Measurements from ENCODE around the gene DYRK4.

Gene DYRK4

DNA sequence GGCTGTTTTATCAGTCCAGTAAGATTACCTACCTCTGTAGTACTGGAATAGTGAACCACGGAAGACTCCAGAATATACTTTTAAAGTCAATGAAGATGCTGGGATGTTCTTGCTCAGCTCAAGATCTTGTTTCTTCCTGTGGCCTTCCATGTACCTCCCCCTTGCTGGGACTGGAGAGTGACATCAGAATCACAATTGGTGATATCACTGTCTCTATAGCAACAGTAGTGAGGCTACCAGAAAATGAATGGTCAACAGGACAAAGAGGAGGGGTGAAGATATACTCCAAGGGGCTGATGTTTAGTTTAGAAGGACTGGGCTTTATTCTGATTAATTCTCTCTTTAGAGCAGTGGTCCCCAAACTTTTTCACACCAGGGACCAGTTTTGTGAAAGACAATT, 83.0 kb downstream of the DYRK4 start:
- TF ChIP-seq, protein P1, sequence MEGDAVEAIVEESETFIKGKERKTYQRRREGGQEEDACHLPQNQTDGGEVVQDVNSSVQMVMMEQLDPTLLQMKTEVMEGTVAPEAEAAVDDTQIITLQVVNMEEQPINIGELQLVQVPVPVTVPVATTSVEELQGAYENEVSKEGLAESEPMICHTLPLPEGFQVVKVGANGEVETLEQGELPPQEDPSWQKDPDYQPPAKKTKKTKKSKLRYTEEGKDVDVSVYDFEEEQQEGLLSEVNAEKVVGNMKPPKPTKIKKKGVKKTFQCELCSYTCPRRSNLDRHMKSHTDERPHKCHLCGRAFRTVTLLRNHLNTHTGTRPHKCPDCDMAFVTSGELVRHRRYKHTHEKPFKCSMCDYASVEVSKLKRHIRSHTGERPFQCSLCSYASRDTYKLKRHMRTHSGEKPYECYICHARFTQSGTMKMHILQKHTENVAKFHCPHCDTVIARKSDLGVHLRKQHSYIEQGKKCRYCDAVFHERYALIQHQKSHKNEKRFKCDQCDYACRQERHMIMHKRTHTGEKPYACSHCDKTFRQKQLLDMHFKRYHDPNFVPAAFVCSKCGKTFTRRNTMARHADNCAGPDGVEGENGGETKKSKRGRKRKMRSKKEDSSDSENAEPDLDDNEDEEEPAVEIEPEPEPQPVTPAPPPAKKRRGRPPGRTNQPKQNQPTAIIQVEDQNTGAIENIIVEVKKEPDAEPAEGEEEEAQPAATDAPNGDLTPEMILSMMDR (IDR thresholded peaks at IDR 0.05; ENCODE audit: unreplicated experiment in 3 of 3): no peak
- Mint-ChIP-seq H3K27me3 (ENCODE audit: low read depth) (no peaks in the 10 kb centered on the region), H3K27ac (peak overlapping the region in 1 of 3 experiments; percentile 31), H3K36me3 (ENCODE audit: low read depth) (no peaks in the 10 kb centered on the region), H3K4me3 (peak overlapping the region in 2 of 3 experiments; percentile 17 to 37), H3K9me3 (no peaks in the 10 kb centered on the region), H3K4me1 (peaks cover 19% of the 10 kb centered on the region)

- peaks cover 39% of the 10 kb centered on the region for H3K4me1 Mint-ChIP-seq
- no peaks in the 10 kb centered on the region for H3K27me3 Mint-ChIP-seq (ENCODE audit: low read depth)
- H3K36me3 Mint-ChIP-seq (ENCODE audit: low read depth): no peaks in the 10 kb centered on the region
- peak overlapping the region; percentile 95 to 98 (median 97) for H3K4me3 Mint-ChIP-seq
- peak overlapping the region; percentile 97 to 99 (median 99) for H3K27ac Mint-ChIP-seq
- TF ChIP-seq, protein P1 (IDR thresholded peaks at IDR 0.05; ENCODE audit: unreplicated experiment in 3 of 3): no peak
- no peaks in the 10 kb centered on the region for H3K9me3 Mint-ChIP-seq
Observed at GRCh38 chr12:4648104-4648500, 86.1 kb downstream of the DYRK4 start.

GRCh38 chr12:4648501-4649357, 86.7 kb downstream of the DYRK4 start, which contains the start of the genes AKAP3 and NDUFA9:
AKAP3 (minus strand) TSS chr12:4649051; CDS start chr12:4638196, 10,855 bp downstream.
NDUFA9 (plus strand) TSS chr12:4649114; CDS start chr12:4649127, 13 bp downstream.
- H3K4me3 Mint-ChIP-seq: peak within 1 kb of the TSS; percentile 95 to 98 (median 97)
- H3K27ac Mint-ChIP-seq: peak within 1 kb of the TSS; percentile 97 to 99 (median 99)
- no peaks in the 10 kb centered on the region for H3K9me3 Mint-ChIP-seq
- no peaks in the 10 kb centered on the region for H3K36me3 Mint-ChIP-seq (ENCODE audit: low read depth)
- H3K4me1 Mint-ChIP-seq: peaks cover 39% of the 10 kb centered on the region
- no peaks in the 10 kb centered on the region for H3K27me3 Mint-ChIP-seq (ENCODE audit: low read depth)
- TF ChIP-seq, protein P1 (IDR thresholded peaks at IDR 0.05; ENCODE audit: unreplicated experiment in 3 of 3): no peak

- Mint-ChIP-seq H3K9me3 (no peaks in the 10 kb centered on the region), H3K36me3 (ENCODE audit: low read depth) (no peaks in the 10 kb centered on the region), H3K4me1 (peaks cover 39% of the 10 kb centered on the region), H3K4me3 (peak overlapping the region; percentile 95 to 98 (median 97)), H3K27ac (peak overlapping the region; percentile 97 to 99 (median 99)), H3K27me3 (ENCODE audit: low read depth) (no peaks in the 10 kb centered on the region)
- TF ChIP-seq, protein P1 (IDR thresholded peaks at IDR 0.05; ENCODE audit: unreplicated experiment in 3 of 3): no peak
Observed at GRCh38 chr12:4649358-4649661, 87.3 kb downstream of the DYRK4 start.

DNA sequence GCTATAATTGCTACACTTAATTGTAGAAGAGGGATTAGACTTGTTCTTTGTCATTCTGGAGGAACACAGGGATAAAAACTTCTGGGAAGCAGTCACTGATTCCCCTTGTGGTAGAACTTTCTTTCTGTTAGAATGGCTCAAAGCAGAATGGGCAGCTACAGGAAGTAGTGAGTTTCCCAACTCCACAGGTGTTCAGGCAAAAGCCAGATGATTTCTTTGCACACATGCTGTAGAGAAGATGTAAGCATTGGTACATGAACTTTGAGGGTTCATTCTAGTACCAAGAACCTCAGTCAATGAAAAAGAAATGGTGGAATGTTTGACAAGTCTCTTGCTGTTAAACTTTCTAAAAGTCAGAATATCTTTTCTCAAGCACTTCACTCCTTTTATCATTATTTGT, 91.2 kb downstream of the DYRK4 start:
- H3K9me3 Mint-ChIP-seq: no peaks in the 10 kb centered on the region
- H3K36me3 Mint-ChIP-seq (ENCODE audit: low read depth): peaks cover 18% of the 10 kb centered on the region
- H3K4me1 Mint-ChIP-seq: peaks cover 35% of the 10 kb centered on the region
- H3K27ac Mint-ChIP-seq: no peak overlapping the region
- H3K4me3 Mint-ChIP-seq: no peak overlapping the region
- TF ChIP-seq, protein P1 (IDR thresholded peaks at IDR 0.05; ENCODE audit: unreplicated experiment in 3 of 3): no peak
- no peaks in the 10 kb centered on the region for H3K27me3 Mint-ChIP-seq (ENCODE audit: low read depth)
